NT2/D1 (cell line): ENCODE data around the gene ALOXE3.

Experiments used
- SUZ12 ChIP-seq: IDR thresholded peaks from 2 replicates; pipeline ENCODE4 v1.6.1; 2011; ENCODE audit not compliant: insufficient read length, insufficient read depth; ENCODE audit errors: extremely low read depth
- YY1 ChIP-seq: IDR thresholded peaks from 2 replicates; pipeline ENCODE4 v1.6.1; 2011; ENCODE audit not compliant: insufficient read length, insufficient read depth
- ZNF274 ChIP-seq: IDR thresholded peaks from 2 replicates; pipeline ENCODE4 v1.6.1; 2011; ENCODE audit warnings: mild to moderate bottlenecking, low read depth, low read length

DNA sequence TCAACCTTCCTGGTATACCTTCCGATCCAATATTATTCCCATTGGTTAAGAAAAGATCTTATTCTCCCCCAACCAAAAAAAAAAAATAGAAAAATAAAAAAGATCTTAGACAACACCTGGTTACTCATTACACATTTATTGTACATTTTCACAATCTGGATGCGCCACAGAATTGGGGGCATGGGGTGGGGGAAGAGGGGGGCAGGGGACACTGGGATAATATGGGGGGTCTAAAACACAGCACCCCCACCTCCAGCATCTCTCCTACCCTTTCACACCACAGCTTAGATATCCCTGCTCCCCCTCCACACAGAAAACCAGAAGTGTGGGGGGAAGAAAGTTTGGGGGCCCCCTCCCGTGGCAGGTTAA is 40.7 kb upstream of the ALOXE3 start:
- TF ChIP-seq ZNF274, result no peak
- TF ChIP-seq YY1, result no peak
- no peak for TF ChIP-seq SUZ12
